Rectal smooth muscle tissue (tissue), 1 donor: ENCODE results near the gene MBIP.

Source experiments
- H3K27ac ChIP-seq: one replicate; pipeline ENCODE4 v1.7.0; 2013; ENCODE audit warnings: low read depth, low read length, inconsistent platforms
- H3K27me3 ChIP-seq: one replicate; pipeline ENCODE4 v1.7.0; 2013; ENCODE audit warnings: low read length; ENCODE audit not compliant: control insufficient read depth, insufficient read depth
- H3K36me3 ChIP-seq: one replicate; pipeline ENCODE4 v1.7.0; 2013; ENCODE audit warnings: low read length; ENCODE audit not compliant: control insufficient read depth, insufficient read depth
- H3K4me1 ChIP-seq: one replicate; pipeline ENCODE4 v1.7.0; 2013; ENCODE audit warnings: low read length; ENCODE audit not compliant: control insufficient read depth, insufficient read depth
- H3K4me3 ChIP-seq: one replicate; pipeline ENCODE4 v1.7.0; 2013; ENCODE audit warnings: low read length
- H3K9ac ChIP-seq: one replicate; pipeline ENCODE4 v1.7.0; 2013; ENCODE audit warnings: low read length

MBIP gene

GRCh38 chr14:36275741-36276140 is 44.7 kb downstream of the MBIP start:
- Histone ChIP-seq H3K27ac (no peak overlapping the region), H3K4me3 (no peak overlapping the region), H3K9ac (no peak overlapping the region), H3K36me3 (no peaks in the 10 kb centered on the region), H3K4me1 (no peaks in the 10 kb centered on the region), H3K27me3 (peaks cover 6% of the 10 kb centered on the region)

DNA sequence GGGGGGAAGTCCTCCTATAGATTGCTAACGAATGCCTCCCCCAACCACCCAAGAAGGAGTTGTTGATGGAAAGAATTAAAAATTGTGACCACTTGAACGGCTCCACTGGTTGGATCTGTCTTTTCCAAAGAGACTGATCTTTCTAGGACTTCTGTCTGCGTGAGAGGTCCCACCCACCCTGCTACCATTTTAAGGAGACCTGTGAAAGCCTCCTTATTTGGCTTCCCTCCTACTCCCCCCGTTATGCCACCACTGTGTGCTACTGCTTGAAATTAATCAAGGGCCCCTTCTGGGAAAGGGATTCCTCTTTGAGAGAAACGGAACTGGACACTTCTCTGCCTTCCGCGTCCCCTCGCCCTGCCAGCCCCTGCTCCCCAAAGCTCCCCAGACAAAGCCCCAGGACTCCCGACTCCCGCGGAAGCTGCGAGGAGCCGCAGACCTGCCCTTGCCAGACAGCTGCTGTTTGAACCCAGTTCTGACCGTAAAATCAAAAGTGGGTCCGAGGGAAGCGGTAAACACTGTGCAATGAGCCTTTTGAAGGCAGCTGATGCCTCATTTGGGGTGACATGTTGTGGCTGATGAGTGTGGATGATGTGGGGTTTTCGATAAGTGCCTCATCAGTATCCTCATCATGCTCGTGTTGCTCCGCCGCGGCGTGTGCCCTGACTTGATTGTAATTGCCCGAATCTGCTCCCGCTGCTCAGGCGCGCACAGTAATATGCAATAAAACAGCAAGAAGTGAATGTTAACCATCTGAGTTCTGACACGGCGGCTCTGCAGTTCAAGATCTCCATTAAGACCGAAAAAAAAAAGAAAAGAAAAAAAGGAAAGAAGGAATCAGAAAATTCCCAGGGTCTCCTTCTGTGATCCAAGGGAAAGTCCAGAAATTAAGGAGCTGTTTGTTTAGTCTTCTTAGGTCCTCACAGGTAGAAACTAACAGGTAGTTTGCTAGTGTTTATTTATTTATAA is 48.2 kb downstream of the MBIP start:
- Histone ChIP-seq H3K9ac (no peak overlapping the region), H3K27me3 (peaks cover 6% of the 10 kb centered on the region), H3K36me3 (no peaks in the 10 kb centered on the region), H3K27ac (no peak overlapping the region), H3K4me3 (peak overlapping the region; percentile 48), H3K4me1 (no peaks in the 10 kb centered on the region)

- peaks cover 6% of the 10 kb centered on the region for H3K27me3 ChIP-seq
- no peak overlapping the region for H3K27ac ChIP-seq
- H3K9ac ChIP-seq = no peak overlapping the region
- no peaks in the 10 kb centered on the region for H3K36me3 ChIP-seq
- H3K4me3 ChIP-seq = no peak overlapping the region
- H3K4me1 ChIP-seq = no peaks in the 10 kb centered on the region
Measured at GRCh38 chr14:36271222-36271621, 49.2 kb downstream of the MBIP start.

DNA sequence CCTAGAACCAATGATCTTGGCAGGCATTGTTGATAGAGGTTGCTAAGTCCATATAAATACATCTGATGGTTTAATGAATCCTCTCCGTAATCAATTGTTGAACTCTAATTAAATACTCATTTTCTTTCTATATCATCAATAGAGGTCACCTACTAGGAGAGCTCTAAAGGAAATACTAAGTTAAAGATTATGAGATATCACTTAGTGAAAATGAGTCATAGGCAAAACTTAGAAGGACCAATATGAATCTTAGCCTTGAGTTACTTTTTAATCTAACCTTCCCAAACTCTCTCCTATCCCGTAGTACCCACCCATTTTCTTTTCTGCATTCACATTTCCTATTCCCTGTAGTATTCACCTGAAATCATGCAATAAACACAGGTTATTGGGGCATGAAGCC is 50.2 kb downstream of the MBIP start:
- H3K27ac ChIP-seq = no peak overlapping the region
- no peak overlapping the region for H3K4me3 ChIP-seq
- peaks cover 6% of the 10 kb centered on the region for H3K27me3 ChIP-seq
- no peak overlapping the region for H3K9ac ChIP-seq
- no peaks in the 10 kb centered on the region for H3K4me1 ChIP-seq
- no peaks in the 10 kb centered on the region for H3K36me3 ChIP-seq

DNA sequence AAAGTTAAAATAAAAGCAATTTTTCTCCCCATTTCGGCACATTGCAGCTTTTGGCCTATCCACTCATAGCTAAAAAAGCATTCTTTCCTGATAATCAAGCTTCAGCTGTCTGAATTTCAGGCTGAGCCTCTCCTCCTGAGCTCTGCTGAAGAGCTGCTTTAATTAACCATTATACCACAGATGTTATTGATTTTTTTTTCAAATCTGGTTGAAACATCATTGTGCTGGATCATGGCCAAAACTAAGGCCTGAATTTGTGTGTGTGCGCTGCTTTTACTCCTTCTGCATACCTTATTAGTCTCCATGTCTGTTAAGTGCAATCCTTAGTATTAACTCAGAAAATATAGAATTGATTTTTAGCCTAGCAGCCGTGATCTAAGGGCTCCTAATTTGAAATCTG is 52.3 kb downstream of the MBIP start:
- H3K27me3 ChIP-seq = peaks cover 6% of the 10 kb centered on the region
- H3K27ac ChIP-seq = no peak overlapping the region
- H3K9ac ChIP-seq = no peak overlapping the region
- no peak overlapping the region for H3K4me3 ChIP-seq
- no peaks in the 10 kb centered on the region for H3K36me3 ChIP-seq
- no peaks in the 10 kb centered on the region for H3K4me1 ChIP-seq

DNA sequence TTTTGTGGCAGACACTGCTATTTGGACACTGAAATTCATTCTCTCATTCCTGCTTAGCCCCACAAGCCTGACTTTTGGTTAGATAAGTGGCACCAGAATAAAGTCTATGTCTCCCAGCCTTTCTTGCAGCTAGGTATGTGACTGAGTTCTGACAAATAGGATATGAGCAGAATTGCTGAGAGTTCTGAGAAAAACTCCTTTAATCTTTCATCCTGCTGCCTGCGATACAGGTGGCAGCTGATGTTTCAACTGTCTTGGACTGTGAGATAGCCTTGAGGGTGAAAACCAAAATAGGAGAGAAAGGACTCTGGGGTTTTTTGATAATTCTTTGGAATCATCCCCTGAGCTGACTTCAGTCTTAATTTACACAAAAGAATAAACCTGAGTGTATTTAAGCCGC is 55.8 kb downstream of the MBIP start:
- Histone ChIP-seq H3K4me3 (no peak overlapping the region), H3K36me3 (no peaks in the 10 kb centered on the region), H3K4me1 (no peaks in the 10 kb centered on the region), H3K9ac (no peak overlapping the region), H3K27ac (no peak overlapping the region), H3K27me3 (no peaks in the 10 kb centered on the region)

- Histone ChIP-seq H3K9ac (no peak overlapping the region), H3K4me1 (no peaks in the 10 kb centered on the region), H3K4me3 (no peak overlapping the region), H3K27me3 (no peaks in the 10 kb centered on the region), H3K27ac (no peak overlapping the region), H3K36me3 (no peaks in the 10 kb centered on the region)
Measured at GRCh38 chr14:36264107-36264506, 56.3 kb downstream of the MBIP start.

- no peak overlapping the region for H3K27ac ChIP-seq
- no peaks in the 10 kb centered on the region for H3K27me3 ChIP-seq
- no peaks in the 10 kb centered on the region for H3K36me3 ChIP-seq
- H3K9ac ChIP-seq = no peak overlapping the region
- H3K4me3 ChIP-seq = no peak overlapping the region
- no peaks in the 10 kb centered on the region for H3K4me1 ChIP-seq
Measured at GRCh38 chr14:36260970-36261640, 59.3 kb downstream of the MBIP start.

GRCh38 chr14:36258241-36258640 is 62.2 kb downstream of the MBIP start:
- no peak overlapping the region for H3K4me3 ChIP-seq
- no peak overlapping the region for H3K27ac ChIP-seq
- no peaks in the 10 kb centered on the region for H3K36me3 ChIP-seq
- no peaks in the 10 kb centered on the region for H3K4me1 ChIP-seq
- H3K9ac ChIP-seq = no peak overlapping the region
- H3K27me3 ChIP-seq = no peaks in the 10 kb centered on the region

DNA sequence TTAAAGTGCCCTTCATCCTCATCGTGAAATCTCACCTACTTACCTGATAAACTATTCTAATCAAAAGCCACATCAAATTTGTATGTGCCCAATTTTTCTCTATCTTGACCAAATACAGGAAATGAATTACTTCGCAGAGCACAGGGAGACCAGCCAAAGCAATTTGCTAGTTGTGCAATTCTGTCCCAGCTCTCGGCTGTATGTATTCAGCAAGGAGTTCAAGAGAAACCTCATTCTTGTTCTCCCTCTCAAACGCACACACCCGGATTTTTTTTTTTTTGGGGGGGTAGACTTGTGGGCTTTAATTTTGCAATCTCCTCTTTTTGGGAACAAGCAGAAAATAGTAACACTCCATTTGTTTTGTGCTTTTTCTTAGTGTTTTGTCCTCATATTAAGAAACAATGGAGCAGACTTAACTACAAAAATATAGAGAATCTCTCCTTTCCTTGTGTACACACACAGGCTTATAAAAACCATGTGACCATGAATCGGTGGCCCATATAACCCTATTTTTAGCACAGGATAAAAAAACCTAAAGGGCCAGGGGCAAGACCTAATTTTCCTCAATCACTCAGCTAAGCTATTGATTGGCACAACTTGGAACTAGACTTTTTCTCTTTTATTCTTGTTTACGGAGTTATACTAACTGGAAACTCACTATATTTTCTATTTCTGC is 64.2 kb downstream of the MBIP start:
- no peak overlapping the region for H3K27ac ChIP-seq

GRCh38 chr14:36254020-36254624 is 66.3 kb downstream of the MBIP start:
- no peak overlapping the region for H3K4me3 ChIP-seq
- no peaks in the 10 kb centered on the region for H3K36me3 ChIP-seq
- no peak overlapping the region for H3K9ac ChIP-seq
- H3K4me1 ChIP-seq = no peaks in the 10 kb centered on the region
- no peak overlapping the region for H3K27ac ChIP-seq
- H3K27me3 ChIP-seq = no peaks in the 10 kb centered on the region

More for the DNA sequence above, 64.2 kb downstream of the MBIP start:
- Histone ChIP-seq H3K4me3 (no peak overlapping the region), H3K27me3 (no peaks in the 10 kb centered on the region), H3K4me1 (no peaks in the 10 kb centered on the region), H3K36me3 (no peaks in the 10 kb centered on the region), H3K9ac (no peak overlapping the region)
